ENCODE data around the gene CYB5D1.

DNA sequence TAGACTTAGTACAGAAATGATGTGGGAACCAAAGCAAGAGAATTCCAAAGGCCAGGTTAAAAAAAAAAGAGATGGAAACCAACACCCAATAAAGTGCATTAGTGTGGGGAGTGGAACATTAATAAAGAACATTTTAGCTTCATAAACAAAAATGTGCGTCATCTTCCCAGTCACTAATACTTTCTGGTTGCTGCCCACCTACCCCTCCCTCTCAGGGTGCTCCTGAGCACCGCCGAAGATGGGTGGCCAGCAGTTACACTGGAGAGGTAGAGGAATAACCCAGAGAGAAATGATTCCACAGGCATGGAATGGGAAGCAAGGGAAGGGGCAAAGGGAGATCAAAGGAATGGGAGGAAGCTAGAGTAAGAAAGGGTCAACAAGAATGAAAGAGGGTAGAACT, 24.8 kb downstream of the CYB5D1 start:
- TF ChIP-seq TAF1 (IDR thresholded peaks at IDR 0.05; ENCODE audit: borderline replicate concordance, low read depth, low read length), result no peak
- TF ChIP-seq POLR2A (IDR thresholded peaks at IDR 0.05; ENCODE audit: low read depth, low read length), result no peak

Data from GM12892 (cell line).